Fibroblast of peridontal ligament (primary cell): Measurements from ENCODE around the gene RNF180.
"Not testable (repeated sequence)": the region's sequence is repeated elsewhere in the genome, so short reads cannot be mapped to it uniquely, and the experiment has no call there.

Experiments used
- DNase-seq: peaks from one replicate; pipeline ENCODE4 v3.0.0-alpha.2; 2010; ENCODE audit errors: extremely low read depth

Gene RNF180

GRCh38 chr5:64285188-64286130 lies 119.8 kb downstream of the RNF180 start:
- DNase-seq = no peak

- DNase-seq = no peak
Measured at GRCh38 chr5:64286381-64286780, 120.7 kb downstream of the RNF180 start.

- DNase-seq = not testable (repeated sequence)
Measured at GRCh38 chr5:64288496-64288895, 122.9 kb downstream of the RNF180 start.

GRCh38 chr5:64292611-64293215 lies 127.1 kb downstream of the RNF180 start:
- no peak for DNase-seq

- DNase-seq = no peak
Measured at GRCh38 chr5:64295101-64295500, 129.5 kb downstream of the RNF180 start.

GRCh38 chr5:64298586-64298985 lies 132.9 kb downstream of the RNF180 start:
- no peak for DNase-seq

- no peak for DNase-seq
Measured at GRCh38 chr5:64299805-64300204, 134.2 kb downstream of the RNF180 start.

- DNase-seq = peak; percentile 1
Measured at GRCh38 chr5:64301566-64301965, 135.9 kb downstream of the RNF180 start.

- no peak for DNase-seq
Measured at GRCh38 chr5:64308135-64308534, 142.5 kb downstream of the RNF180 start.

GRCh38 chr5:64312491-64312890 lies 146.8 kb downstream of the RNF180 start:
- no peak for DNase-seq

GRCh38 chr5:64315778-64316177 lies 150.1 kb downstream of the RNF180 start:
- DNase-seq = no peak

- DNase-seq = no peak
Measured at GRCh38 chr5:64318175-64318574, 152.5 kb downstream of the RNF180 start.

- DNase-seq = no peak
Measured at GRCh38 chr5:64323591-64323990, 157.9 kb downstream of the RNF180 start.

- DNase-seq = no peak
Measured at GRCh38 chr5:64330728-64331231, 165.1 kb downstream of the RNF180 start.

- DNase-seq = no peak
Measured at GRCh38 chr5:64331597-64332277, 166.1 kb downstream of the RNF180 start.

GRCh38 chr5:64333886-64334285 lies 168.2 kb downstream of the RNF180 start:
- DNase-seq = no peak

GRCh38 chr5:64339769-64340168 lies 174.1 kb downstream of the RNF180 start:
- DNase-seq = no peak

- no peak for DNase-seq
Measured at GRCh38 chr5:64340293-64340692, 174.7 kb downstream of the RNF180 start.

GRCh38 chr5:64341340-64341739 lies 175.7 kb downstream of the RNF180 start:
- no peak for DNase-seq

GRCh38 chr5:64344501-64344900 lies 178.9 kb downstream of the RNF180 start:
- DNase-seq = no peak

- DNase-seq = no peak
Measured at GRCh38 chr5:64347309-64347708, 181.7 kb downstream of the RNF180 start.

- no peak for DNase-seq
Measured at GRCh38 chr5:64364426-64364825, 198.8 kb downstream of the RNF180 start.
